Calu3 (cell line): Measurements from ENCODE around the gene MAB21L1. TPM values are rescaled to one million over a fixed set of nuclear protein-coding genes. Genes with fewer than 3 reads are reported as not detected.

Experiments used
- BruUV-seq: library from RNA; stranded (reverse); fragments of 400-500 nt; replicated peaks from 2 replicates; lab custom pipeline; 2021; lab: Mats Ljungman, UMichigan
- CTCF ChIA-PET: fragments of 300-600 bp; sonication (Branson Sonifier 250); formaldehyde crosslinking; loops from one replicate; lab custom pipeline; 2022; ENCODE audit warnings: antibody characterized with exemption; lab: Charles Lee
- DNase-seq: peaks from one replicate; pipeline ENCODE4 v3.0.0; 2022
- H3K27ac Mint-ChIP-seq: one replicate; pipeline ENCODE4 v1.8.0; 2022; ENCODE audit warnings: mixed read lengths; ENCODE audit not compliant: unreplicated experiment
- H3K27me3 Mint-ChIP-seq: one replicate; pipeline ENCODE4 v1.8.0; 2022; ENCODE audit warnings: mixed read lengths; ENCODE audit not compliant: unreplicated experiment
- H3K36me3 Mint-ChIP-seq: one replicate; pipeline ENCODE4 v1.8.0; 2022; ENCODE audit warnings: mild to moderate bottlenecking, moderate library complexity, mixed read lengths; ENCODE audit not compliant: insufficient read depth, unreplicated experiment
- H3K4me1 Mint-ChIP-seq: one replicate; pipeline ENCODE4 v1.8.0; 2022; ENCODE audit warnings: mild to moderate bottlenecking, low read depth, mixed read lengths; ENCODE audit not compliant: unreplicated experiment
- H3K4me3 Mint-ChIP-seq: one replicate; pipeline ENCODE4 v1.8.0; 2022; ENCODE audit warnings: mild to moderate bottlenecking, low read depth, moderate library complexity, mixed read lengths; ENCODE audit not compliant: unreplicated experiment
- H3K9me3 Mint-ChIP-seq: one replicate; pipeline ENCODE4 v1.8.0; 2022; ENCODE audit warnings: low read depth, mixed read lengths; ENCODE audit not compliant: unreplicated experiment
- intact Hi-C: fragments of 100-400 bp; cut with micrococcal nuclease; formaldehyde crosslinking; loops from one replicate; pipeline ENCODE4 v1.10.0; 2022; ENCODE audit not compliant: unreplicated experiment
- total RNA-seq: library from RNA; stranded (reverse); gene quantifications from 2 replicates; pipeline ENCODE4 v1.2.3, GENCODE V29; 2022
- TF ChIP-seq, protein P1 (sequence below): fragments of 200-600 bp; IDR thresholded peaks from one replicate; pipeline ENCODE4 v1.8.0; 2022; ENCODE audit warnings: antibody characterized with exemption; ENCODE audit not compliant: unreplicated experiment

Gene MAB21L1
- total RNA-seq, 1 experiment from 2014 or later: not detected

- intact Hi-C loops: no loop called here
Observed at GRCh38 chr13:35473802-35474201, 2.7 kb downstream of the MAB21L1 start.

GRCh38 chr13:35473206-35473775 is 3.2 kb downstream of the MAB21L1 start:
- Mint-ChIP-seq H3K27me3 (no peaks in the 10 kb centered on the region), H3K4me3 (no peak overlapping the region), H3K9me3 (no peaks in the 10 kb centered on the region), H3K36me3 (no peaks in the 10 kb centered on the region), H3K4me1 (no peaks in the 10 kb centered on the region), H3K27ac (no peak overlapping the region)
- intact Hi-C loops: no loop called here
- CTCF ChIA-PET: no interaction called here
- DNase-seq: no peak
- TF ChIP-seq, protein P1, sequence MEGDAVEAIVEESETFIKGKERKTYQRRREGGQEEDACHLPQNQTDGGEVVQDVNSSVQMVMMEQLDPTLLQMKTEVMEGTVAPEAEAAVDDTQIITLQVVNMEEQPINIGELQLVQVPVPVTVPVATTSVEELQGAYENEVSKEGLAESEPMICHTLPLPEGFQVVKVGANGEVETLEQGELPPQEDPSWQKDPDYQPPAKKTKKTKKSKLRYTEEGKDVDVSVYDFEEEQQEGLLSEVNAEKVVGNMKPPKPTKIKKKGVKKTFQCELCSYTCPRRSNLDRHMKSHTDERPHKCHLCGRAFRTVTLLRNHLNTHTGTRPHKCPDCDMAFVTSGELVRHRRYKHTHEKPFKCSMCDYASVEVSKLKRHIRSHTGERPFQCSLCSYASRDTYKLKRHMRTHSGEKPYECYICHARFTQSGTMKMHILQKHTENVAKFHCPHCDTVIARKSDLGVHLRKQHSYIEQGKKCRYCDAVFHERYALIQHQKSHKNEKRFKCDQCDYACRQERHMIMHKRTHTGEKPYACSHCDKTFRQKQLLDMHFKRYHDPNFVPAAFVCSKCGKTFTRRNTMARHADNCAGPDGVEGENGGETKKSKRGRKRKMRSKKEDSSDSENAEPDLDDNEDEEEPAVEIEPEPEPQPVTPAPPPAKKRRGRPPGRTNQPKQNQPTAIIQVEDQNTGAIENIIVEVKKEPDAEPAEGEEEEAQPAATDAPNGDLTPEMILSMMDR: no peak
- BruUV-seq: no TSS peak

More at GRCh38 chr13:35473802-35474201, 2.7 kb downstream of the MAB21L1 start:
- TF ChIP-seq, protein P1: no peak
- BruUV-seq: no TSS peak
- DNase-seq: no peak
- Mint-ChIP-seq H3K9me3 (no peaks in the 10 kb centered on the region), H3K27me3 (no peaks in the 10 kb centered on the region), H3K4me3 (no peak overlapping the region), H3K27ac (no peak overlapping the region), H3K4me1 (no peaks in the 10 kb centered on the region), H3K36me3 (no peaks in the 10 kb centered on the region)
- CTCF ChIA-PET: no interaction called here

DNA sequence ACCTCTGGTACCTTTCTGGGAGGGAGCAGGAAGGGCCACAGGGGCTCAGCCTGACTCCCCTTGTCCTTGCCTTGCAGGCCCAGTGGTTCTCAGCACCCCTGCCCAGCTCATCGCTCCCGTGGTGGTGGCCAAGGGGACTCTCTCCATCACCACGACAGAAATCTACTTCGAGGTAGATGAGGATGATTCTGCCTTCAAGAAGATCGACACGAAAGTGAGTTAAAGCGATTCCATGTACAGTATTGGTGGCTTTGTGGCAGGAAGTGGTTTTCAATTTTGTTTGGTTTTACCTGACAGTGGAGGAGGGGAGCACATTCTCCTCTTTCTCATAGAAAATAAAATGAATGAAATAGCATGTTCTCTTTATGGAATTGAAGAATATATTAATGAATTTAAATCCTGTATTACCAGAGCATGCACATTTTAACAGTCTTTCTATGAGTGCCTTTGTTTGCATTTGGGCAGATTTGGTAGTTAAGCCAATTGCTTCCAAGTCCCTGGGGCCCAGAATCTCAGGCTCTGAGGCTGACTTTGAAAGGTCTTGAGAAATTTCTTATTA is 4.1 kb downstream of the MAB21L1 start:
- CTCF ChIA-PET: no interaction called here
- no TSS peak for BruUV-seq
- intact Hi-C loops: no loop called here
- H3K4me3 Mint-ChIP-seq: no peak overlapping the region
- no peak for DNase-seq
- TF ChIP-seq, protein P1: no peak
- no peaks in the 10 kb centered on the region for H3K9me3 Mint-ChIP-seq
- H3K36me3 Mint-ChIP-seq: no peaks in the 10 kb centered on the region
- no peak overlapping the region for H3K27ac Mint-ChIP-seq
- H3K4me1 Mint-ChIP-seq: no peaks in the 10 kb centered on the region
- H3K27me3 Mint-ChIP-seq: no peaks in the 10 kb centered on the region

DNA sequence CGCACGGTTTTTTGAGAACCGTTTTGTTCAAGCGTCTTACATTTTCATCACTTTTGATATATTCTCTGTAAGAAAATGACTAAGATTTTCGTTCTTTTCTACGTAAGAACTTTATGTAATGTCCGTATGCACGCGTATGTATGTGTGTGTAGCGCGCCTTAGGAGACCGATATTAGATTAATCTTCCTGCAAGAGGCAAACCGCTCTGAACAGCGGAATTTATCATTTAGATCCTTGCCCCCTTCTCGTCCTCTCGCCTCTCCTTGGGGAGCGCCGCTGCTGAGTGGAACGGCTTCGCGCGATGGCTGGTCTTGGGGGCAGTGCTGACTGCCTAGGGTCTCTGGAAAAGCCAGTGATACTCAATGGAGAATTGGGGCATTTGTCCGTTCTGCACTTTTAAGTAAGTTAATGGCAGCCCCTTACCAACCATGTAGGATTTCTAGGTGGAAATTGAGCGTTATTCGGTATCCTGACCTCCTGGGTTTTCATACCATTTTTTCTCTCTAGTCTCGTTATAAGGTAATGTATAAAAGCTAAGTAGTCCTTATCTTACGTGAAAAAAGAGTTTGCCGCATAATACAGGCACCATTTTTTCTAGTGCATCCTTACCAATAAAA is 4.7 kb downstream of the MAB21L1 start:
- intact Hi-C loops: no loop called here
- Mint-ChIP-seq H3K27me3 (no peaks in the 10 kb centered on the region), H3K36me3 (no peaks in the 10 kb centered on the region), H3K9me3 (no peaks in the 10 kb centered on the region), H3K27ac (no peak overlapping the region), H3K4me3 (no peak overlapping the region), H3K4me1 (no peaks in the 10 kb centered on the region)
- CTCF ChIA-PET: no interaction called here
- DNase-seq: no peak
- TF ChIP-seq, protein P1: no peak
- BruUV-seq: no TSS peak
